ENCODE results near the gene CTNNA3. TPM values are rescaled to one million over a fixed set of nuclear protein-coding genes. Genes with fewer than 3 reads are reported as not detected.
"Not testable (repeated sequence)": the region's sequence is repeated elsewhere in the genome, so short reads cannot be mapped to it uniquely, and the experiment has no call there.

CTNNA3 gene
- total RNA-seq, 1 donor from 2014 or later = under 0.01 TPM

GRCh38 chr10:67537906-67538305 is 158.1 kb downstream of the CTNNA3 start:
- intact Hi-C loops (cut with DNase I) = no loop called here
- no peak for DNase-seq (ENCODE audit: low spot score in 2 of 2)
- H3K4me1 ChIP-seq = peaks cover 0 to 2% of the 10 kb centered on the region in 2 donors

GRCh38 chr10:67533376-67533775 is 162.6 kb downstream of the CTNNA3 start:
- Histone ChIP-seq H3K4me3 (no peak overlapping the region), H3K36me3 (no peaks in the 10 kb centered on the region), H3K27me3 (no peaks in the 10 kb centered on the region), H3K27ac (no peak overlapping the region), H3K4me1 (no peaks in the 10 kb centered on the region), H3K9me3 (no peaks in the 10 kb centered on the region)
- no peak for DNase-seq (ENCODE audit: low spot score in 2 of 2)
- no peak for TF ChIP-seq CTCF (IDR thresholded peaks at IDR 0.05)
- intact Hi-C loops (cut with DNase I) = no loop called here

More at GRCh38 chr10:67537906-67538305, 158.1 kb downstream of the CTNNA3 start:
- no peaks in the 10 kb centered on the region for H3K36me3 ChIP-seq
- TF ChIP-seq CTCF (IDR thresholded peaks at IDR 0.05) = no peak
- no peak overlapping the region for H3K4me3 ChIP-seq
- no peaks in the 10 kb centered on the region for H3K27me3 ChIP-seq
- no peak overlapping the region for H3K27ac ChIP-seq
- no peaks in the 10 kb centered on the region for H3K9me3 ChIP-seq

- not testable (repeated sequence) for H3K9me3 ChIP-seq
Measured at GRCh38 chr10:67530990-67531389, 165.0 kb downstream of the CTNNA3 start.

GRCh38 chr10:67527351-67527750 is 168.6 kb downstream of the CTNNA3 start:
- Histone ChIP-seq H3K27me3 (no peaks in the 10 kb centered on the region), H3K4me1 (no peaks in the 10 kb centered on the region), H3K4me3 (no peak overlapping the region), H3K9me3 (no peaks in the 10 kb centered on the region), H3K36me3 (no peaks in the 10 kb centered on the region), H3K27ac (no peak overlapping the region)
- intact Hi-C loops (cut with DNase I) = no loop called here
- TF ChIP-seq CTCF (IDR thresholded peaks at IDR 0.05) = no peak
- no peak for DNase-seq (ENCODE audit: low spot score in 2 of 2)

More at GRCh38 chr10:67530990-67531389, 165.0 kb downstream of the CTNNA3 start:
- H3K4me1 ChIP-seq; H3K4me3 ChIP-seq; H3K27ac ChIP-seq; H3K36me3 ChIP-seq; intact Hi-C loops (cut with DNase I); H3K27me3 ChIP-seq; DNase-seq (ENCODE audit: low spot score in 2 of 2): not testable (repeated sequence)

- Histone ChIP-seq H3K36me3 (no peaks in the 10 kb centered on the region), H3K27ac (no peak overlapping the region), H3K9me3 (no peaks in the 10 kb centered on the region), H3K4me3 (no peak overlapping the region), H3K27me3 (no peaks in the 10 kb centered on the region), H3K4me1 (no peaks in the 10 kb centered on the region)
- DNase-seq (ENCODE audit: low spot score in 2 of 2) = no peak
- intact Hi-C loops (cut with DNase I) = no loop called here
- TF ChIP-seq CTCF (IDR thresholded peaks at IDR 0.05) = no peak
Measured at GRCh38 chr10:67521546-67521945, 174.4 kb downstream of the CTNNA3 start.

GRCh38 chr10:67520924-67521520 is 175.0 kb downstream of the CTNNA3 start:
- Histone ChIP-seq H3K9me3 (no peaks in the 10 kb centered on the region), H3K4me3 (no peak overlapping the region), H3K4me1 (no peaks in the 10 kb centered on the region), H3K27me3 (no peaks in the 10 kb centered on the region), H3K36me3 (no peaks in the 10 kb centered on the region), H3K27ac (no peak overlapping the region)
- intact Hi-C loops (cut with DNase I) = no loop called here
- DNase-seq (ENCODE audit: low spot score in 2 of 2) = no peak
- peak; percentile 36 to 63 (median 36) for TF ChIP-seq CTCF (IDR thresholded peaks at IDR 0.05)

Measured in ascending aorta (tissue), 2 donors.